GM23338 (cell line): ENCODE results near the gene ZBTB8A. TPM values are rescaled to one million over a fixed set of nuclear protein-coding genes. Genes with fewer than 3 reads are reported as not detected.

Experiments
- ATAC-seq: fragments of 200-7000 bp; cut with Tn5 transposase; 3 replicates; pipeline ENCODE4 v1.9.1; 2020
- DNase-seq: peaks from one replicate; pipeline ENCODE4 v3.0.0-alpha.2; 2015; ENCODE audit warnings: low spot score
- H2AFZ ChIP-seq: fragments of 200-600 bp; sonication (generic); 2 replicates; pipeline ENCODE4 v1.8.0; 2016; ENCODE audit warnings: antibody characterized with exemption, mild to moderate bottlenecking, moderate library complexity
- H3F3A ChIP-seq: fragments of 200-600 bp; sonication (generic); replicated peaks from 2 replicates; pipeline ENCODE4 v1.8.0; 2017; ENCODE audit warnings: antibody characterized with exemption, mixed run types, low read depth
- H3K27ac ChIP-seq: fragments of 200-600 bp; sonication (generic); 2 replicates; pipeline ENCODE4 v1.6.1; 2016; ENCODE audit warnings: low read depth
- H3K27me3 ChIP-seq: fragments of 200-600 bp; sonication (generic); 2 replicates; pipeline ENCODE4 v1.8.0; 2016; ENCODE audit warnings: mild to moderate bottlenecking, mixed run types, moderate library complexity; ENCODE audit not compliant: insufficient read depth
- H3K36me3 ChIP-seq: fragments of 200-600 bp; sonication (generic); 2 replicates; pipeline ENCODE4 v1.8.0; 2016; ENCODE audit warnings: mild to moderate bottlenecking; ENCODE audit not compliant: insufficient read depth
- H3K4me1 ChIP-seq: fragments of 200-600 bp; sonication (generic); 2 replicates; pipeline ENCODE4 v1.8.0; 2016; ENCODE audit warnings: mild to moderate bottlenecking, moderate library complexity; ENCODE audit not compliant: insufficient read depth
- H3K4me2 ChIP-seq: fragments of 200-600 bp; sonication (generic); 2 replicates; pipeline ENCODE4 v1.7.1; 2017; ENCODE audit warnings: mixed run types
- H3K4me3 ChIP-seq: fragments of 200-600 bp; sonication (generic); 2 replicates; pipeline ENCODE4 v1.6.1; 2016; ENCODE audit warnings: mixed run types
- H3K79me2 ChIP-seq: fragments of 200-600 bp; sonication (generic); replicated peaks from 2 replicates; pipeline ENCODE4 v1.8.0; 2017; ENCODE audit warnings: mild to moderate bottlenecking; ENCODE audit not compliant: insufficient read depth
- H3K9me2 ChIP-seq: fragments of 200-600 bp; sonication (generic); 2 replicates; pipeline ENCODE4 v1.8.0; 2017; ENCODE audit not compliant: insufficient read depth
- H4K20me1 ChIP-seq: fragments of 200-600 bp; sonication (generic); replicated peaks from 2 replicates; pipeline ENCODE4 v1.8.0; 2017; ENCODE audit warnings: mild to moderate bottlenecking; ENCODE audit not compliant: insufficient read depth
- H3K27ac Mint-ChIP-seq: 2 replicates; pipeline ENCODE4 v1.8.0; 2020; ENCODE audit warnings: inconsistent platforms, mild to moderate bottlenecking, moderate library complexity, mixed read lengths
- H3K27me3 Mint-ChIP-seq: 3 replicates; pipeline ENCODE4 v1.8.0; 2022; ENCODE audit warnings: low read depth, mild to moderate bottlenecking, moderate library complexity, mixed read lengths, inconsistent platforms; ENCODE audit not compliant: insufficient read depth, poor library complexity
- H3K36me3 Mint-ChIP-seq: 3 replicates; pipeline ENCODE4 v1.8.0; 2021; ENCODE audit warnings: low read depth, mild to moderate bottlenecking, inconsistent platforms, moderate library complexity, mixed read lengths
- H3K4me1 Mint-ChIP-seq: 3 replicates; pipeline ENCODE4 v1.8.0; 2020; ENCODE audit warnings: mild to moderate bottlenecking, inconsistent platforms, mixed read lengths
- H3K4me3 Mint-ChIP-seq: 3 replicates; pipeline ENCODE4 v1.8.0; 2021; ENCODE audit warnings: moderate library complexity, mild to moderate bottlenecking, inconsistent platforms, mixed read lengths
- H3K9me3 Mint-ChIP-seq: 3 replicates; pipeline ENCODE4 v1.8.0; 2020; ENCODE audit warnings: moderate library complexity, mild to moderate bottlenecking, inconsistent platforms, mixed read lengths
- CREB1 ChIP-seq: fragments of 250-450 bp; sonication (Bioruptor Pico); IDR thresholded peaks from 2 replicates; pipeline ENCODE4 v1.5.0; 2020; ENCODE audit warnings: low read depth, mild to moderate bottlenecking, moderate library complexity
- CTCF ChIP-seq, 2 experiments: fragments of 200-600 bp in 1 of 2; sonication (generic) in 1 of 2; conservative IDR thresholded peaks; 2 replicates each; pipeline versions ENCODE4 v1.5.1 to v1.6.1; 2016 to 2017; ENCODE audit warnings: antibody characterized with exemption in 2 of 2, low read depth in 2 of 2, mild to moderate bottlenecking in 2 of 2, moderate library complexity in 1 of 2
- EZH2 ChIP-seq: fragments of 200-600 bp; sonication (generic); IDR thresholded peaks from one replicate; pipeline ENCODE4 v1.8.0; 2017; ENCODE audit warnings: antibody characterized with exemption, mild to moderate bottlenecking, low read depth; ENCODE audit not compliant: unreplicated experiment
- EZH2phosphoT487 ChIP-seq: fragments of 200-600 bp; sonication (generic); IDR thresholded peaks from one replicate; pipeline ENCODE4 v1.8.1; 2018; ENCODE audit warnings: antibody characterized with exemption; ENCODE audit not compliant: unreplicated experiment
- JUNB ChIP-seq: IDR thresholded peaks from one replicate; pipeline ENCODE4 v1.6.1; 2016; ENCODE audit warnings: antibody characterized with exemption; ENCODE audit not compliant: unreplicated experiment
- NANOG ChIP-seq: IDR thresholded peaks from 2 replicates; pipeline ENCODE4 v1.6.1; 2016; ENCODE audit warnings: antibody characterized with exemption, borderline replicate concordance
- POLR2AphosphoS5 ChIP-seq: IDR thresholded peaks from 2 replicates; pipeline ENCODE4 v1.6.1; 2016; ENCODE audit warnings: antibody characterized with exemption, low read depth
- REST ChIP-seq: IDR thresholded peaks from one replicate; pipeline ENCODE4 v1.6.1; 2018; ENCODE audit warnings: antibody characterized with exemption; ENCODE audit not compliant: unreplicated experiment
- STAT1 ChIP-seq: IDR thresholded peaks from one replicate; pipeline ENCODE4 v1.6.1; 2016; ENCODE audit warnings: antibody characterized with exemption; ENCODE audit not compliant: unreplicated experiment
- ZNF331 ChIP-seq: fragments of 250-450 bp; sonication (Bioruptor Pico); IDR thresholded peaks from 2 replicates; pipeline ENCODE4 v1.5.0; 2020; ENCODE audit warnings: low read depth, mild to moderate bottlenecking, moderate library complexity
- polyA plus RNA-seq: library from polyadenylated mRNA; unstranded; fragments of >200 nt; fragmentation: Nextera tagmentation; extraction: Ambion mirVana; gene quantifications from 2 replicates; pipeline ENCODE4 v1.2.1, GENCODE V29; 2016
- total RNA-seq: library from RNA; depleted of rRNA; stranded (reverse); fragments of >200 nt; shearing (Covaris generic); gene quantifications from 2 replicates; pipeline ENCODE4 v1.2.3, GENCODE V29; 2014

ZBTB8A gene
- total and polyA plus RNA-seq, 2 experiments from 2014 or later, result 6.1 to 8.4 TPM

GRCh38 chr1:32626176-32626575 lies 86.9 kb downstream of the ZBTB8A start:
- no peaks in the 10 kb centered on the region for H3F3A ChIP-seq
- no peak for TF ChIP-seq EZH2phosphoT487
- TF ChIP-seq JUNB, result no peak
- no peak for TF ChIP-seq NANOG
- no peak for TF ChIP-seq ZNF331
- TF ChIP-seq EZH2, result no peak

GRCh38 chr1:32627596-32628162 lies 88.5 kb downstream of the ZBTB8A start:
- Mint-ChIP-seq H3K27me3 (peaks cover 2% of the 10 kb centered on the region), H3K9me3 (no peaks in the 10 kb centered on the region), H3K4me1 (peaks cover 6% of the 10 kb centered on the region; the same call in 2 of the 3 replicates), H3K4me3 (no peak overlapping the region), H3K27ac (no peak overlapping the region), H3K36me3 (peaks cover 27% of the 10 kb centered on the region)
- Histone ChIP-seq H3K36me3 (peaks cover 8% of the 10 kb centered on the region; the same call in 1 of the 2 replicates), H3K79me2 (peaks cover 12% of the 10 kb centered on the region), H3F3A (no peaks in the 10 kb centered on the region), H3K4me2 (no peak overlapping the region), H3K4me3 (no peak overlapping the region), H3K4me1 (peaks cover 8% of the 10 kb centered on the region), H3K27me3 (no peaks in the 10 kb centered on the region), H3K27ac (no peak overlapping the region), H3K9me2 (no peaks in the 10 kb centered on the region), H2AFZ (no peak overlapping the region), H4K20me1 (peaks cover 5% of the 10 kb centered on the region)
- ATAC-seq, result no peak
- DNase-seq, result no peak
- TF ChIP-seq NANOG, result no peak
- no peak for TF ChIP-seq EZH2
- TF ChIP-seq POLR2AphosphoS5, result no peak
- TF ChIP-seq CREB1, result no peak
- no peak for TF ChIP-seq ZNF331
- TF ChIP-seq STAT1, result no peak
- no peak for TF ChIP-seq REST
- no peak for TF ChIP-seq CTCF (conservative IDR thresholded peaks at IDR 0.05; ENCODE audit: low read depth in 2 of 2)
- no peak for TF ChIP-seq JUNB

More at GRCh38 chr1:32626176-32626575, 86.9 kb downstream of the ZBTB8A start:
- H4K20me1 ChIP-seq, result no peaks in the 10 kb centered on the region; the same call in none of the 2 replicates
- H3K4me3 ChIP-seq, result no peak overlapping the region
- no peaks in the 10 kb centered on the region for H3K9me2 ChIP-seq
- no peak overlapping the region for H3K27ac ChIP-seq
- Mint-ChIP-seq H3K36me3 (peaks cover 30% of the 10 kb centered on the region), H3K9me3 (no peaks in the 10 kb centered on the region), H3K4me1 (no peaks in the 10 kb centered on the region), H3K27me3 (no peaks in the 10 kb centered on the region), H3K27ac (no peak overlapping the region), H3K4me3 (no peak overlapping the region)
- ATAC-seq (no peak), DNase-seq (no peak)
- no peaks in the 10 kb centered on the region for H3K4me1 ChIP-seq
- peaks cover 13% of the 10 kb centered on the region for H3K36me3 ChIP-seq
- H3K4me2 ChIP-seq, result no peak overlapping the region
- H2AFZ ChIP-seq, result no peak overlapping the region
- H3K27me3 ChIP-seq, result no peaks in the 10 kb centered on the region
- peaks cover 7% of the 10 kb centered on the region for H3K79me2 ChIP-seq
